GM23338 (cell line): ENCODE results near the gene KCNAB3. TPM values are rescaled to one million over a fixed set of nuclear protein-coding genes. Genes with fewer than 3 reads are reported as not detected.

Experiments used
- ATAC-seq: fragments of 200-7000 bp; cut with Tn5 transposase; 3 replicates; pipeline ENCODE4 v1.9.1; 2020
- DNase-seq: peaks from one replicate; pipeline ENCODE4 v3.0.0-alpha.2; 2015; ENCODE audit warnings: low spot score
- H2AFZ ChIP-seq: fragments of 200-600 bp; sonication (generic); 2 replicates; pipeline ENCODE4 v1.8.0; 2016; ENCODE audit warnings: antibody characterized with exemption, mild to moderate bottlenecking, moderate library complexity
- H3F3A ChIP-seq: fragments of 200-600 bp; sonication (generic); replicated peaks from 2 replicates; pipeline ENCODE4 v1.8.0; 2017; ENCODE audit warnings: antibody characterized with exemption, mixed run types, low read depth
- H3K27ac ChIP-seq: fragments of 200-600 bp; sonication (generic); 2 replicates; pipeline ENCODE4 v1.6.1; 2016; ENCODE audit warnings: low read depth
- H3K27me3 ChIP-seq: fragments of 200-600 bp; sonication (generic); 2 replicates; pipeline ENCODE4 v1.8.0; 2016; ENCODE audit warnings: mild to moderate bottlenecking, mixed run types, moderate library complexity; ENCODE audit not compliant: insufficient read depth
- H3K36me3 ChIP-seq: fragments of 200-600 bp; sonication (generic); 2 replicates; pipeline ENCODE4 v1.8.0; 2016; ENCODE audit warnings: mild to moderate bottlenecking; ENCODE audit not compliant: insufficient read depth
- H3K4me1 ChIP-seq: fragments of 200-600 bp; sonication (generic); 2 replicates; pipeline ENCODE4 v1.8.0; 2016; ENCODE audit warnings: mild to moderate bottlenecking, moderate library complexity; ENCODE audit not compliant: insufficient read depth
- H3K4me2 ChIP-seq: fragments of 200-600 bp; sonication (generic); 2 replicates; pipeline ENCODE4 v1.7.1; 2017; ENCODE audit warnings: mixed run types
- H3K4me3 ChIP-seq: fragments of 200-600 bp; sonication (generic); 2 replicates; pipeline ENCODE4 v1.6.1; 2016; ENCODE audit warnings: mixed run types
- H3K79me2 ChIP-seq: fragments of 200-600 bp; sonication (generic); replicated peaks from 2 replicates; pipeline ENCODE4 v1.8.0; 2017; ENCODE audit warnings: mild to moderate bottlenecking; ENCODE audit not compliant: insufficient read depth
- H3K9me2 ChIP-seq: fragments of 200-600 bp; sonication (generic); 2 replicates; pipeline ENCODE4 v1.8.0; 2017; ENCODE audit not compliant: insufficient read depth
- H4K20me1 ChIP-seq: fragments of 200-600 bp; sonication (generic); replicated peaks from 2 replicates; pipeline ENCODE4 v1.8.0; 2017; ENCODE audit warnings: mild to moderate bottlenecking; ENCODE audit not compliant: insufficient read depth
- H3K27ac Mint-ChIP-seq: 2 replicates; pipeline ENCODE4 v1.8.0; 2020; ENCODE audit warnings: inconsistent platforms, mild to moderate bottlenecking, moderate library complexity, mixed read lengths
- H3K27me3 Mint-ChIP-seq: 3 replicates; pipeline ENCODE4 v1.8.0; 2022; ENCODE audit warnings: low read depth, mild to moderate bottlenecking, moderate library complexity, mixed read lengths, inconsistent platforms; ENCODE audit not compliant: insufficient read depth, poor library complexity
- H3K36me3 Mint-ChIP-seq: 3 replicates; pipeline ENCODE4 v1.8.0; 2021; ENCODE audit warnings: low read depth, mild to moderate bottlenecking, inconsistent platforms, moderate library complexity, mixed read lengths
- H3K4me1 Mint-ChIP-seq: 3 replicates; pipeline ENCODE4 v1.8.0; 2020; ENCODE audit warnings: mild to moderate bottlenecking, inconsistent platforms, mixed read lengths
- H3K4me3 Mint-ChIP-seq: 3 replicates; pipeline ENCODE4 v1.8.0; 2021; ENCODE audit warnings: moderate library complexity, mild to moderate bottlenecking, inconsistent platforms, mixed read lengths
- H3K9me3 Mint-ChIP-seq: 3 replicates; pipeline ENCODE4 v1.8.0; 2020; ENCODE audit warnings: moderate library complexity, mild to moderate bottlenecking, inconsistent platforms, mixed read lengths
- CREB1 ChIP-seq: fragments of 250-450 bp; sonication (Bioruptor Pico); IDR thresholded peaks from 2 replicates; pipeline ENCODE4 v1.5.0; 2020; ENCODE audit warnings: low read depth, mild to moderate bottlenecking, moderate library complexity
- ETS1 ChIP-seq: IDR thresholded peaks from 2 replicates; pipeline ENCODE4 v1.6.1; 2016; ENCODE audit warnings: antibody characterized with exemption
- EZH2phosphoT487 ChIP-seq: fragments of 200-600 bp; sonication (generic); IDR thresholded peaks from one replicate; pipeline ENCODE4 v1.8.1; 2018; ENCODE audit warnings: antibody characterized with exemption; ENCODE audit not compliant: unreplicated experiment
- JUNB ChIP-seq: IDR thresholded peaks from one replicate; pipeline ENCODE4 v1.6.1; 2016; ENCODE audit warnings: antibody characterized with exemption; ENCODE audit not compliant: unreplicated experiment
- ZNF114 ChIP-seq: fragments of 250-450 bp; sonication (Bioruptor Pico); IDR thresholded peaks from 2 replicates; pipeline ENCODE4 v1.5.0; 2020; ENCODE audit warnings: mild to moderate bottlenecking, moderate library complexity
- ZNF331 ChIP-seq: fragments of 250-450 bp; sonication (Bioruptor Pico); IDR thresholded peaks from 2 replicates; pipeline ENCODE4 v1.5.0; 2020; ENCODE audit warnings: low read depth, mild to moderate bottlenecking, moderate library complexity
- ZNF462 ChIP-seq: fragments of 250-450 bp; sonication (Bioruptor Pico); IDR thresholded peaks from 2 replicates; pipeline ENCODE4 v1.5.0; 2020; ENCODE audit warnings: mild to moderate bottlenecking, moderate library complexity
- polyA plus RNA-seq: library from polyadenylated mRNA; unstranded; fragments of >200 nt; fragmentation: Nextera tagmentation; extraction: Ambion mirVana; gene quantifications from 2 replicates; pipeline ENCODE4 v1.2.1, GENCODE V29; 2016
- total RNA-seq: library from RNA; depleted of rRNA; stranded (reverse); fragments of >200 nt; shearing (Covaris generic); gene quantifications from 2 replicates; pipeline ENCODE4 v1.2.3, GENCODE V29; 2014

KCNAB3 gene
- total and polyA plus RNA-seq, 2 experiments from 2014 or later: 0.45 to 1.0 TPM

DNA sequence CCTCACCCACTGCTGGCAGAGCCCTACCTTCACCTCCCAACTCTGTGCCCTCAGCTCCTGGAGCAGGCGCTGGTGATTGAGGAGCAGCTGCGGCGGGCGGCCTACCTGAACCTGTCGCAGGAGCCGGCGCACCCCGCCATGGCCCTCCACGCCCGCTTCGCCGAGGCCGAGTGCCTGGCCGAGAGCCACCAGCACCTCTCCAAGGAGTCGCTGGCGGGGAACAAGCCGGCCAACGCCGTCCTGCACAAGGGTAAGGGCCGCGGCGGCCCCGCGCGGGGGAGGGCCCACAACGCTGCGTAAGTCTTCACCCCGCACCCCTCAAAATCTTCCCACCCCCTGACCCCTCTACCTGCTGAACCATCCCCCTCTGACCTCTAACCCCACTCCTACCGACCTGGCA is 20.6 kb downstream of the KCNAB3 start (continued):
- TF ChIP-seq EZH2phosphoT487 (no peak), ZNF114 (CRISPR knock-in tag) (no peak), ZNF462 (CRISPR knock-in tag) (no peak)

DNA sequence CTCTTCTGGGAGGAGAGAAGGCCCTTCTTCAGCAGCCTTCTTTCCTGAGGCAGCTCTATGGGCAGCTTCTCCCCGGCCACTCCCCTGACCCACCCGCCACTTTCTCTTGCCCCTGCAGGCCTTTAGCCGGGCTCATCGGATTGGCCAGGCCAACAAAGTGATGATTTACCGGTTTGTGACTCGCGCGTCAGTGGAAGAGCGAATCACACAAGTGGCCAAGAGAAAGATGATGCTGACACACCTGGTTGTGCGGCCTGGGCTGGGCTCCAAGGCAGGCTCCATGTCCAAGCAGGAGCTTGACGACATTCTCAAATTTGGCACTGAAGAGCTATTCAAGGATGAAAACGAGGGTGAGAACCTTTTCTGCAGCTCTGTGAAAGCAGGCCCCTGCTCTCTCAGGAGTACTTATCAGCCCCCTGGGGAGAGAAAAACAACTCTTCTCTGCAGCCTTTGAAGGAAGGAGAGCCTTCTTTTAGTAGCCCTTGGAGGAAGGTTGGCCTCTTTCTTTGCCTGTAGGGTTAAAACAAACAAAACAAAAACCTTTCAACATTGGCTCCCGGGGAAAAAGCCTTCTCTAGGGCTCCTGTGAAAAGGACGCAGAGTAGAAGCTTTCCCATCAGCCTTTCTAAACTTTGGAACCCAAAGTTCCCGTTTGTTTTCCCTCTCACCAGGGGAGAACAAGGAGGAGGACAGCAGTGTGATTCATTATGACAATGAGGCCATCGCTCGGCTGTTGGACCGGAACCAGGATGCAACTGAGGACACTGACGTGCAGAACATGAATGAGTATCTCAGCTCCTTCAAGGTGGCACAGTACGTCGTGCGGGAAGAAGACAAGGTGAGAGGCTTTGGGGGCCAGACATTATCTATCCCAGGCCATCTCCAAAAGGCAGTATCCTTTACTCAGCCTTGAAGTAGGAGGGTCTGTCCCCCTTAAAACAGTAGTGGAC is 26.2 kb downstream of the KCNAB3 start:
- no peak overlapping the region for H3K4me3 ChIP-seq
- H3K36me3 Mint-ChIP-seq: peaks cover 21% of the 10 kb centered on the region; the same call in 2 of the 3 replicates
- TF ChIP-seq CREB1 (CRISPR knock-in tag): no peak
- no peak for TF ChIP-seq ZNF462 (CRISPR knock-in tag)
- no peak for TF ChIP-seq ETS1
- TF ChIP-seq ZNF114 (CRISPR knock-in tag): no peak
- no peak for TF ChIP-seq ZNF331 (CRISPR knock-in tag)
- TF ChIP-seq JUNB: no peak

More for the DNA sequence above, 26.2 kb downstream of the KCNAB3 start:
- Mint-ChIP-seq H3K9me3 (no peaks in the 10 kb centered on the region), H3K4me1 (0 out of 3 replicates have a peak, but pooled peaks cover 3% of the 10 kb centered on the region), H3K27me3 (peaks cover 10% of the 10 kb centered on the region), H3K27ac (peak overlapping the region; percentile 57; the same call in 1 of the 2 replicates), H3K4me3 (no peak overlapping the region)
- no peaks in the 10 kb centered on the region for H3F3A ChIP-seq
- H3K27me3 ChIP-seq: no peaks in the 10 kb centered on the region
- H2AFZ ChIP-seq: no peak overlapping the region
- H4K20me1 ChIP-seq: no peaks in the 10 kb centered on the region
- H3K4me2 ChIP-seq: no peak overlapping the region
- H3K36me3 ChIP-seq: no peaks in the 10 kb centered on the region
- no peaks in the 10 kb centered on the region for H3K4me1 ChIP-seq
- DNase-seq (no peak), ATAC-seq (peak; percentile 65)
- H3K27ac ChIP-seq: no peak overlapping the region
- no peaks in the 10 kb centered on the region for H3K9me2 ChIP-seq
- no peaks in the 10 kb centered on the region for H3K79me2 ChIP-seq
